HEK293T (cell line): Measurements from ENCODE around the gene PPP4R4.

Source experiments
- CTCF ChIA-PET: fragments of 350-600 bp; formaldehyde crosslinking; extraction: SDS; loops from one replicate; lab custom pipeline; 2021; ENCODE audit warnings: antibody characterized with exemption, inconsistent platforms; lab: Yijun Ruan, JAX
- POLR2A ChIA-PET: fragments of 350-600 bp; formaldehyde crosslinking; extraction: SDS; loops from one replicate; lab custom pipeline; 2020; ENCODE audit warnings: antibody characterized with exemption, inconsistent platforms; lab: Yijun Ruan, JAX
- DNase-seq: peaks from one replicate; pipeline ENCODE4 v3.0.0; 2012; ENCODE audit warnings: mixed read lengths; ENCODE audit errors: extremely low spot score
- ARNT ChIP-seq: fragments of 450-650 bp; IDR thresholded peaks from 2 replicates; pipeline ENCODE4 v1.6.1; 2017; ENCODE audit warnings: mild to moderate bottlenecking
- BHLHE40 ChIP-seq: fragments of 450-650 bp; IDR thresholded peaks from 2 replicates; pipeline ENCODE4 v1.6.1; 2016; ENCODE audit warnings: mild to moderate bottlenecking, moderate library complexity, borderline replicate concordance
- CTBP1 ChIP-seq: fragments of 450-650 bp; IDR thresholded peaks from 2 replicates; pipeline ENCODE4 v1.6.1; 2016; ENCODE audit warnings: borderline replicate concordance
- ELF4 ChIP-seq: fragments of 450-650 bp; IDR thresholded peaks from 2 replicates; pipeline ENCODE4 v1.6.1; 2017; ENCODE audit warnings: antibody characterized with exemption
- FOXA1 ChIP-seq: fragments of 450-650 bp; IDR thresholded peaks from 2 replicates; pipeline ENCODE4 v1.6.1; 2016; ENCODE audit warnings: mild to moderate bottlenecking
- FOXK2 ChIP-seq: fragments of 450-650 bp; IDR thresholded peaks from 2 replicates; pipeline ENCODE4 v1.6.1; 2016; ENCODE audit warnings: mild to moderate bottlenecking
- FOXM1 ChIP-seq: fragments of 450-650 bp; IDR thresholded peaks from 2 replicates; pipeline ENCODE4 v1.6.1; 2017; ENCODE audit warnings: mild to moderate bottlenecking, borderline replicate concordance
- HDGF ChIP-seq: fragments of 450-650 bp; IDR thresholded peaks from 2 replicates; pipeline ENCODE4 v1.6.1; 2017; ENCODE audit warnings: antibody characterized with exemption, borderline replicate concordance
- L3MBTL2 ChIP-seq: fragments of 450-650 bp; conservative IDR thresholded peaks from 2 replicates; pipeline ENCODE4 v1.6.1; 2016; ENCODE audit warnings: mild to moderate bottlenecking
- LEF1 ChIP-seq: fragments of 450-650 bp; IDR thresholded peaks from 2 replicates; pipeline ENCODE4 v1.6.1; 2017; ENCODE audit warnings: mild to moderate bottlenecking, borderline replicate concordance
- NFRKB ChIP-seq: fragments of 450-650 bp; IDR thresholded peaks from 2 replicates; pipeline ENCODE4 v1.6.1; 2016; ENCODE audit warnings: mild to moderate bottlenecking, moderate library complexity
- SP1 ChIP-seq: fragments of 450-650 bp; IDR thresholded peaks from 2 replicates; pipeline ENCODE4 v1.6.1; 2017
- SUZ12 ChIP-seq: fragments of 450-650 bp; IDR thresholded peaks from 2 replicates; pipeline ENCODE4 v1.6.1; 2016; ENCODE audit warnings: mild to moderate bottlenecking
- TARDBP ChIP-seq: fragments of 450-650 bp; IDR thresholded peaks from 2 replicates; pipeline ENCODE4 v1.6.1; 2016
- ZNF384 ChIP-seq: fragments of 450-650 bp; IDR thresholded peaks from 2 replicates; pipeline ENCODE4 v1.6.1; 2016
- TF ChIP-seq, protein P1 (sequence below): fragments of 450-650 bp; IDR thresholded peaks from 2 replicates; pipeline ENCODE4 v1.6.1; 2016

PPP4R4 gene

GRCh38 chr14:94136575-94137331, 37.4 kb upstream of the PPP4R4 start:
- DNase-seq: peak; percentile 81
- ChIA-PET CTCF (interaction anchor here (0.5 to 2.7 kb wide), 27 partner anchors 8 to 640 kb away, joined by 3 to 41 read pairs (median 4); partner anchors contain the start of genes DDX24 and IFI27L1), POLR2A (interaction anchor here (0.8 to 1.2 kb wide), 2 partner anchors 38 to 99 kb away, joined by 3 to 9 read pairs; partner anchors contain the start of gene PPP4R4)
- TF ChIP-seq CTBP1 (no peak), TARDBP (no peak), LEF1 (no peak), L3MBTL2 (no peak), BHLHE40 (no peak), FOXM1 (no peak), ELF4 (no peak)

- no peak for DNase-seq
- ChIA-PET POLR2A (no interaction called here), CTCF (interaction anchor here (0.7 to 2.7 kb wide), 6 partner anchors 23 to 348 kb away, joined by 3 to 41 read pairs (median 5); no protein-coding TSS in a partner anchor)
- TF ChIP-seq ELF4: no peak
- TF ChIP-seq NFRKB: no peak
- TF ChIP-seq LEF1: no peak
Measured at GRCh38 chr14:94138251-94138650, 35.9 kb upstream of the PPP4R4 start.

GRCh38 chr14:94139006-94139405, 35.1 kb upstream of the PPP4R4 start:
- ChIA-PET CTCF (interaction anchor here (0.7 to 2.7 kb wide), 4 partner anchors 87 to 348 kb away, joined by 3 to 41 read pairs (median 5); no protein-coding TSS in a partner anchor), POLR2A (interaction anchor here (0.6 kb wide), 1 partner anchor 34 kb away, joined by 3 read pairs; no protein-coding TSS in a partner anchor)
- TF ChIP-seq SP1: no peak
- no peak for TF ChIP-seq LEF1
- no peak for TF ChIP-seq ARNT
- no peak for TF ChIP-seq ZNF384
- TF ChIP-seq NFRKB: no peak
- TF ChIP-seq BHLHE40: no peak
- no peak for TF ChIP-seq TARDBP
- TF ChIP-seq SUZ12: no peak
- TF ChIP-seq, protein P1, sequence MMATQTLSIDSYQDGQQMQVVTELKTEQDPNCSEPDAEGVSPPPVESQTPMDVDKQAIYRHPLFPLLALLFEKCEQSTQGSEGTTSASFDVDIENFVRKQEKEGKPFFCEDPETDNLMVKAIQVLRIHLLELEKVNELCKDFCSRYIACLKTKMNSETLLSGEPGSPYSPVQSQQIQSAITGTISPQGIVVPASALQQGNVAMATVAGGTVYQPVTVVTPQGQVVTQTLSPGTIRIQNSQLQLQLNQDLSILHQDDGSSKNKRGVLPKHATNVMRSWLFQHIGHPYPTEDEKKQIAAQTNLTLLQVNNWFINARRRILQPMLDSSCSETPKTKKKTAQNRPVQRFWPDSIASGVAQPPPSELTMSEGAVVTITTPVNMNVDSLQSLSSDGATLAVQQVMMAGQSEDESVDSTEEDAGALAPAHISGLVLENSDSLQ: no peak
- no peak for TF ChIP-seq CTBP1
- TF ChIP-seq FOXA1: no peak
- no peak for DNase-seq

- POLR2A ChIA-PET: no interaction called here
- no peak for DNase-seq
- CTCF ChIA-PET: interaction anchor here (1.9 kb wide), 1 partner anchor 87 kb away, joined by 7 read pairs; no protein-coding TSS in a partner anchor
- TF ChIP-seq SP1 (no peak), NFRKB (no peak), HDGF (no peak), FOXA1 (no peak), FOXM1 (no peak), L3MBTL2 (no peak), LEF1 (no peak), SUZ12 (no peak), BHLHE40 (no peak), TARDBP (no peak), FOXK2 (no peak), ZNF384 (no peak)
Measured at GRCh38 chr14:94139421-94139820, 34.7 kb upstream of the PPP4R4 start.

DNA sequence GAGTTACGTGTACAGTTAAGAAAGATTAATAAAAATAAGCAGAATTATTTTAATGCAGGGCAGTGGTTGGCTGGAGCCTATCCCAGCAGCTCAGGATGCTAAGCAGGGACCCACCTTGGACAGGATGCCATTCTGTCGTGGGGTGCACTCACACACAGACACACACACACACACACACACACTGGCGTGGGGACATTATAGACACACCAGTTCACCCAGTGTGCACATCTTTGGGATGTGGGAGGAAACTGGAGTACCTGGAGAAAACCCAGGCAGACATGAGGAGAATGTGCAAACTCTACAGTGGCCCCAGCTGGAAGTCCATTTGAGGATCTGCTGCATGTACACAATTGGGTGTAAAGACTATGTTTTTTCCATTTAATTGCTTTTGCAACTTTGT, 31.9 kb upstream of the PPP4R4 start:
- ChIA-PET POLR2A (interaction anchor here (1.3 kb wide), 1 partner anchor 32 kb away, joined by 5 read pairs; the partner anchor contains the start of gene PPP4R4), CTCF (interaction anchor here (0.6 to 1.6 kb wide), 9 partner anchors 10 to 552 kb away, joined by 3 to 9 read pairs (median 3); no protein-coding TSS in a partner anchor)
- no peak for DNase-seq
- TF ChIP-seq NFRKB (no peak), HDGF (no peak), ELF4 (no peak), TARDBP (no peak), ARNT (no peak), BHLHE40 (no peak), ZNF384 (no peak), SUZ12 (no peak)
- TF ChIP-seq, protein P1: no peak

DNA sequence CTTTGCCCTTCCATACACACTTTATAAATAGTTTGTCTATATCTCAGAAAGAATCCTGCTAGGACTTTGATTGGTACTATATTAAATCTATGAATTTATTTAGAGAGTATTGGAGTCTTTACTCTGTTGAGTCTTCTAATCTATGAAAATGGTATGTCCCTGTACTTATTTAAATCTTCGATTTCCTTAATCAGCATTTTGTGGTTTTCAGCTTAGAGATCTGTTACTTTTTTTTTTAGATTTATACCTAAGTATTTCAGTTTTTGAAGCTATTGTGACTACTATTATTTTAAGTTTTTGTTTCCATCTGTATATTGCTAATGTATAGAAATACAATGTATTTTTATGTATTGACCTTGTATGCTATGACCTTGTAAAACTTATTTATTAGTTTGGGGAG, 31.3 kb upstream of the PPP4R4 start:
- no peak for TF ChIP-seq LEF1
- TF ChIP-seq SUZ12: no peak
- no peak for TF ChIP-seq SP1
- TF ChIP-seq NFRKB: no peak
- TF ChIP-seq HDGF: no peak
- TF ChIP-seq, protein P1: no peak
- TF ChIP-seq FOXA1: no peak
- no peak for TF ChIP-seq CTBP1
- TF ChIP-seq ELF4: no peak
- no peak for TF ChIP-seq FOXM1
- TF ChIP-seq ZNF384: no peak
- no peak for TF ChIP-seq FOXK2
- TF ChIP-seq L3MBTL2: no peak
- TF ChIP-seq TARDBP: no peak
- CTCF ChIA-PET: interaction anchor here (0.6 to 1.6 kb wide), 5 partner anchors 11 to 238 kb away, joined by 3 to 9 read pairs (median 3); no protein-coding TSS in a partner anchor
- DNase-seq: no peak
- POLR2A ChIA-PET: interaction anchor here (1.3 kb wide), 1 partner anchor 31 kb away, joined by 5 read pairs; the partner anchor contains the start of gene PPP4R4
